ENCODE measurements around the gene RFPL2.
"Not testable (repeated sequence)": the region's sequence is repeated elsewhere in the genome, so short reads cannot be mapped to it uniquely, and the experiment has no call there.

RFPL2 gene

GRCh38 chr22:32205974-32206773, 1.3 kb upstream of the RFPL2 start:
- no peak for DNase-seq

GRCh38 chr22:32204040-32204855, 625 bp downstream of the RFPL2 start:
- peak; percentile 35 to 43 for DNase-seq

- DNase-seq: peak; percentile 34 to 35
Observed at GRCh38 chr22:32203181-32204039, 1.5 kb downstream of the RFPL2 start.

GRCh38 chr22:32202539-32203180, 2.2 kb downstream of the RFPL2 start:
- DNase-seq: peak; percentile 43 to 55

GRCh38 chr22:32202161-32202538, 2.7 kb downstream of the RFPL2 start:
- DNase-seq: no peak

GRCh38 chr22:32200752-32201151, 4.1 kb downstream of the RFPL2 start:
- no peak for DNase-seq

GRCh38 chr22:32199961-32200360, 4.9 kb downstream of the RFPL2 start:
- DNase-seq: no peak

- no peak for DNase-seq
Observed at GRCh38 chr22:32199341-32199740, 5.5 kb downstream of the RFPL2 start.

GRCh38 chr22:32197553-32198226, 7.2 kb downstream of the RFPL2 start:
- not testable (repeated sequence) for DNase-seq

- DNase-seq: not testable (repeated sequence)
Observed at GRCh38 chr22:32195900-32196299, 9.0 kb downstream of the RFPL2 start.

GRCh38 chr22:32193346-32193745, 11.5 kb downstream of the RFPL2 start:
- DNase-seq: not testable (repeated sequence)

- DNase-seq: not testable (repeated sequence)
Observed at GRCh38 chr22:32191021-32191420, 13.9 kb downstream of the RFPL2 start.

GRCh38 chr22:32185821-32186220, 19.1 kb downstream of the RFPL2 start:
- no peak for DNase-seq

GRCh38 chr22:32183625-32184024, 21.2 kb downstream of the RFPL2 start:
- no peak for DNase-seq

- no peak for DNase-seq
Observed at GRCh38 chr22:32181043-32181442, 23.8 kb downstream of the RFPL2 start.

GRCh38 chr22:32177221-32177765, 27.6 kb downstream of the RFPL2 start:
- DNase-seq: no peak

- peak in 1 of 2 experiments; percentile 28 for DNase-seq
Observed at GRCh38 chr22:32175683-32176644, 28.9 kb downstream of the RFPL2 start.

GRCh38 chr22:32175115-32175514, 29.8 kb downstream of the RFPL2 start:
- DNase-seq: no peak

GRCh38 chr22:32165681-32166080, 39.2 kb downstream of the RFPL2 start:
- DNase-seq: no peak

Measured in activated T-cell treated with anti-CD3 and anti-CD28 coated beads, Interleukin-2, amount 50 U/mL, for 48 hours (primary cell).